ENCODE data around the gene CEBPE. TPM values are rescaled to one million over a fixed set of nuclear protein-coding genes. Genes with fewer than 3 reads are reported as not detected.

The CEBPE gene
- total and polyA plus RNA-seq, 7 donors: 0.03 to 0.22 (median 0.18) TPM; not detected in 3

DNA sequence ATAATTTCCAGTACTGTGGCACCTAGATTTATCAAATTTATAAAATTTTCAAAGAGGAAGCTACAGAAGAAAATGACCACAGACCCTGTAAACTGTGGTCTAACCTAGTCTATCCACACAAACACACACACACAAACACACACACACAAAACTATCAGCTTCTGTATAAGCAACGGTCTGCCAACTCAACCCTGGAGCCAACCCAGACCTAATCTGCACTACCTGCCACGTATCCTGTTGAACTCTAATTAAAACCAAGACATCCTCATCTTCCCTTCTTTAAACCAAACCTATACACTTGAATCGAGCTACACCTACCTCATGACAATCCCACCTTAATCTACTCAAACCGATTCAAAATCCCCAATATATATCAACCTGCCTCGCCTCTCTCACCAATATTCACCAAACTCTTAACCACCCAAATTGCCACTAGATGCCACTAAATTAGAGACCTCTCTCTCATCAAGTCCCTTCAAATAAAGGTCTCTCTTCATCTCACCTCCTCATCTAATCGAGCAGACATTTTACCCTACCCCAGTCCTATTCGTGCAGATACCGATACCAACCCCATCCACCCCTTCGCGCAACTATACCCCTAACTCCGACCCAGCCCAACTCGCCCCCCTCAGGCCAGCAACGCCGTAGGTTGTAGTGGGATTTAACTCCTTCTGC is 24.9 kb downstream of the CEBPE start:
- ATAC-seq (no peak), DNase-seq (no peak)
- H3K4me1 ChIP-seq: peaks cover 30% of the 10 kb centered on the region
- peak overlapping the region; percentile 99 for H3K27ac ChIP-seq
- intact Hi-C loops (cut with DNase I): no loop called here
- H3K36me3 ChIP-seq (ENCODE audit: insufficient read depth in 1 of 2, low read depth in 1 of 2): peaks cover 18 to 67% of the 10 kb centered on the region in 2 donors
- no peaks in the 10 kb centered on the region for H3K9me3 ChIP-seq
- H3K4me3 ChIP-seq: peak overlapping the region; percentile 97
- 1 to 2% (median 1%) methylated on average over 14 of the region's 14 CpGs for WGBS, 3 donors
- TF ChIP-seq, protein P1, sequence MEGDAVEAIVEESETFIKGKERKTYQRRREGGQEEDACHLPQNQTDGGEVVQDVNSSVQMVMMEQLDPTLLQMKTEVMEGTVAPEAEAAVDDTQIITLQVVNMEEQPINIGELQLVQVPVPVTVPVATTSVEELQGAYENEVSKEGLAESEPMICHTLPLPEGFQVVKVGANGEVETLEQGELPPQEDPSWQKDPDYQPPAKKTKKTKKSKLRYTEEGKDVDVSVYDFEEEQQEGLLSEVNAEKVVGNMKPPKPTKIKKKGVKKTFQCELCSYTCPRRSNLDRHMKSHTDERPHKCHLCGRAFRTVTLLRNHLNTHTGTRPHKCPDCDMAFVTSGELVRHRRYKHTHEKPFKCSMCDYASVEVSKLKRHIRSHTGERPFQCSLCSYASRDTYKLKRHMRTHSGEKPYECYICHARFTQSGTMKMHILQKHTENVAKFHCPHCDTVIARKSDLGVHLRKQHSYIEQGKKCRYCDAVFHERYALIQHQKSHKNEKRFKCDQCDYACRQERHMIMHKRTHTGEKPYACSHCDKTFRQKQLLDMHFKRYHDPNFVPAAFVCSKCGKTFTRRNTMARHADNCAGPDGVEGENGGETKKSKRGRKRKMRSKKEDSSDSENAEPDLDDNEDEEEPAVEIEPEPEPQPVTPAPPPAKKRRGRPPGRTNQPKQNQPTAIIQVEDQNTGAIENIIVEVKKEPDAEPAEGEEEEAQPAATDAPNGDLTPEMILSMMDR (IDR thresholded peaks at IDR 0.05): no peak
- H3K27me3 ChIP-seq (ENCODE audit: insufficient read depth in 3 of 3, low read length in 2 of 3): no peaks in the 10 kb centered on the region

DNA sequence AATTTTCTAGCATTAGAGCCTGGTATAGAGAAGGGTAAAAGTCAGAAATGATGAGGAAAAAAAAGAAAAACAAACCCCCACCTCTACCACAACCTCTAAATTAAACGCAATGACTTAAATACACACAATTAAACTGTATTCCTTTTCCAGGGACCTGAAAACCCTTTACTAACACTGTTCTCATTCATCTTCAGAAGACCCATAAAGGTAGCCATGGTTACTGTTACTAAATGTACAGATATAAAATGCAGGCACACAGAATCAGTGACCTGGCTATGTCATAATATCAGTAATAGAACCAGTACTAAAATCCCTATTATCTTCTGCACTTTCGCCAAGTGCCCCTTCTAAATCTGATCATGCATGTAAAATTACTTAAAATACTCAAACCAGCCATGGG is 25.5 kb downstream of the CEBPE start:
- Histone ChIP-seq H3K9me3 (no peaks in the 10 kb centered on the region), H3K27ac (peak overlapping the region; percentile 47), H3K4me1 (peaks cover 30% of the 10 kb centered on the region), H3K36me3 (ENCODE audit: insufficient read depth in 1 of 2, low read depth in 1 of 2) (peaks cover 18 to 67% of the 10 kb centered on the region in 2 donors), H3K4me3 (peak overlapping the region; percentile 97), H3K27me3 (ENCODE audit: insufficient read depth in 3 of 3, low read length in 2 of 3) (no peaks in the 10 kb centered on the region)
- 72 to 81% (median 75%) methylated on average over 2 of the region's 2 CpGs for WGBS, 3 donors
- ATAC-seq (no peak), DNase-seq (no peak)
- TF ChIP-seq, protein P1 (IDR thresholded peaks at IDR 0.05): no peak
- intact Hi-C loops (cut with DNase I): no loop called here

DNA sequence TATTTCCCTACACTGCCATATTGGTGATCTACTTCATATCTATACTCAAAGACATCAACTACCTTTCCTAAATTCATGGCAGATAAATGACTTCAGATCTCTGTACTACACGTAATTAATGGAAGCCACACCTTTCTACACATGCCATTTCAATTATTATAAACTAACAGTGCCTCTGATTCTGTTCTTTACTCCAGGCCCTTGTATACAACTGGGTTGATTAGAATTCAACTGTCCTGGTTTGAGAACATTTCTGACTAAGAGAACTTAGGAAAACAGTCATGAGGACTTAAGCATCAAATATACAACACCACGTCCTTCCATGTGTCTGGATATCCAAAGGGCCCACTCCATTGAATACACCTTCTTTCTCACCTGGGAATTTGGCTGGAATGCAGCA is 26.0 kb downstream of the CEBPE start:
- DNase-seq (no peak), ATAC-seq (no peak)
- 56 to 70% (median 59%) methylated on average over 2 of the region's 2 CpGs for WGBS, 3 donors
- peak overlapping the region; percentile 47 for H3K27ac ChIP-seq
- no peaks in the 10 kb centered on the region for H3K9me3 ChIP-seq
- intact Hi-C loops (cut with DNase I): no loop called here
- peaks cover 18 to 67% of the 10 kb centered on the region in 2 donors for H3K36me3 ChIP-seq (ENCODE audit: insufficient read depth in 1 of 2, low read depth in 1 of 2)
- peaks cover 30% of the 10 kb centered on the region for H3K4me1 ChIP-seq
- TF ChIP-seq, protein P1 (IDR thresholded peaks at IDR 0.05): no peak
- no peaks in the 10 kb centered on the region for H3K27me3 ChIP-seq (ENCODE audit: insufficient read depth in 3 of 3, low read length in 2 of 3)
- peak overlapping the region; percentile 97 for H3K4me3 ChIP-seq

DNA sequence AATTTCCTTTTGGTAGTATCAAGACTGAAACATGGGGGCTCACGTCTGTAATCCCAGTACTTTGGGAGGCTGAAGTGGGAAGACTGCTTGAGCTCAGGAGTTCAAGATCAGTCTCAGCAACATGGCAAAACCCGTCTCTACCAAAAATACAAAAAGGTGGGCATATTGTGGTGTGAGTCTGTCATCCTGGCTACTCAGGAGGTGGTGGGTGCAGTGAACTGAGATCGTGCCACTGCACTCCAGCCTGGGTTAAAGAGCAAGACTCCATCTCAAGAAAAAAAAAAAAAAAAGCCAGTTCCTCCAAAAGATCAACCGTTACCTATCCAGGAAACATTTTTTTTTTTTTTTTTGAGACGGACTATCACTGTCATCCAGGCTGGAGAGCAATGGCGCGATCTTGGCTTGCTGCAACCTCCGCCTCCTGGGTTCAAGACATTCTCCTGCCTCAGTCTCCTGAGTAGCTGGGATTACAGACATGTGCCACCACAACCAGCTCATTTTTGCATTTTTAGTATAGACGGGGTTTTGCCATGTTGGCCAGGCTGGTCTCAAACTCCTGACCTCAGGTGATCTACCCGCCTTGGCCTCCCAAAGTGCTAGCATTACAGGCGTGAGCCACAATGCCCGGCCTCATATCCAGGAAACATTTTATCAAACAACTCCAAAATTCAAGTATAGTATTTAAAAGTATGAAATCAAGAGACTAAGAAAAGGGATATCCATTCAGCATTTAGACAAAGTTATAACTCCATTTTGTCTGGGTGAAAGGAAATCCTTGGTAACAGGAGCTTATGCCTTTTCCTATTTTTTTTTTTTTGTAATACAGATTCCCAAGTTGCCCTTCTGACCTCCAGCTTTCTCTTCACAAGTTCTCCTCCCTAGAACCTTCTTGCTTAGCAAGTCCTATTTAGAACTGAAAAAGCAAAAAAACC is 27.5 kb downstream of the CEBPE start:
- Histone ChIP-seq H3K27me3 (ENCODE audit: insufficient read depth in 3 of 3, low read length in 2 of 3) (no peaks in the 10 kb centered on the region), H3K9me3 (no peaks in the 10 kb centered on the region), H3K4me3 (no peak overlapping the region), H3K36me3 (ENCODE audit: insufficient read depth in 1 of 2, low read depth in 1 of 2) (peaks cover 18 to 72% of the 10 kb centered on the region in 2 donors), H3K27ac (no peak overlapping the region), H3K4me1 (peaks cover 19% of the 10 kb centered on the region)
- no peak for DNase-seq
- intact Hi-C loops (cut with DNase I): no loop called here
- no peak for ATAC-seq
- TF ChIP-seq, protein P1 (IDR thresholded peaks at IDR 0.05): no peak
- WGBS, 3 donors: 81 to 85% (median 82%) methylated on average over 12 of the region's 12 CpGs

All from psoas muscle (tissue), 8 donors.